Adrenal gland (tissue), 5 donors: ENCODE results near the gene GPATCH4.

ENCODE experiments used
- CTCF ChIP-seq, 6 experiments: fragments of 450-650 bp in 4 of 6; fragments of 200-600 bp in 2 of 6; sonication (generic) in 1 of 6; IDR thresholded peaks; 1 replicate in 5 of 6; 2 replicates in 1 of 6; pipeline versions ENCODE4 v1.5.1 to v1.8.0; 2016 to 2021; ENCODE audit warnings: antibody characterized with exemption in 6 of 6, mild to moderate bottlenecking in 2 of 6, moderate library complexity in 1 of 6
- POLR2A ChIP-seq, 2 donors: fragments of 450-650 bp; IDR thresholded peaks; one replicate each; pipeline ENCODE4 v1.6.1; 2017; ENCODE audit warnings: antibody characterized with exemption in 2 of 2, mild to moderate bottlenecking in 2 of 2, moderate library complexity in 1 of 2
- donor health status: DM: no; HTN: no; CAD: no.

- TF ChIP-seq CTCF (IDR thresholded peaks at IDR 0.05) (no peak), POLR2A (IDR thresholded peaks at IDR 0.05) (no peak)
These were observed 23.6 kb upstream of the GPATCH4 start for GRCh38 chr1:156624814-156625435.
